Measurements from ENCODE around the gene TTLL3. TPM values are rescaled to one million over a fixed set of nuclear protein-coding genes. Genes with fewer than 3 reads are reported as not detected.
A peak's percentile ranks its signal among the peaks of the same experiment; 100 is the strongest.

The TTLL3 gene
- total and polyA plus RNA-seq, 3 experiments from 2014 or later = 3.8 to 19.1 (median 18.8) TPM

DNA sequence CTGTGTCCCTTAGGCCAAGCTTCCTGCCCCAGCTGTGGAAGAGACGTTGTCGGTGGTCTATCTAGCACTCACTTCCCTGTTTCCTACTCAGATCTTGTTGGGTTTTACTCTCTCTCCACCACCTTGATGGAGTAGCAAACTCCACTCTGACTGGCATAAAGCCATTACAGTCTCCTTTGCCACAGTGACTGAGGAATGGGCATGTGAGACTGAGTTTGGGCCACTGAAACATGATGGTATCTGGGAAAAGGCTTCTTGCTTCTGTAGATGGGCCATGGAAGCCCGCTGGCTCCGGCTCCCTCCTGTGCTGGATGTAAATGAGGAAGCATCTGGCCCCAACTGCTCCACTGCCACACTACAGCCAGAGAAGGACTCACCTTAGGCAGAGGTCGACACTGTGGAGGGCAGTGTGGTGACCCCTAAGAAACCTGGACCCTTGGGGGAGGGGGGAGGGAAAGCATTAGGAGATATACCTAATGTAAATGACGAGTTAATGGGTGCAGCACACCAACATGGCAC lies 30.9 kb upstream of the TTLL3 start:
- Mint-ChIP-seq H3K27ac (peak overlapping the region; percentile 57 to 97 (median 84)), H3K36me3 (peaks cover 4 to 29% (median 5%) of the 10 kb centered on the region in 3 donors), H3K4me1 (peaks cover 40 to 55% (median 42%) of the 10 kb centered on the region in 3 donors), H3K9me3 (no peaks in the 10 kb centered on the region), H3K4me3 (peak overlapping the region in 6 of 7 donors; percentile 42 to 87 (median 61)), H3K27me3 (no peaks in the 10 kb centered on the region)
- H3K27me3 ChIP-seq (ENCODE audit: insufficient read depth, low read length, poor library complexity, severe bottlenecking) = no peaks in the 10 kb centered on the region
- H3K4me3 ChIP-seq (ENCODE audit: low read length) = no peak overlapping the region
- POLR2A ChIA-PET = interaction anchor here (1.4 kb wide), 1 partner anchor 14 kb away, joined by 3 read pairs; the partner anchor contains the start of gene ARPC4
- H3K36me3 ChIP-seq (ENCODE audit: insufficient read depth, low read length) = no peaks in the 10 kb centered on the region
- peak in 1 of 5 donors; percentile 25 for DNase-seq
- no peaks in the 10 kb centered on the region for H3K9me3 ChIP-seq (ENCODE audit: low read length)
- H3K27ac ChIP-seq (ENCODE audit: low read depth, low read length) = no peak overlapping the region
- peaks cover 46% of the 10 kb centered on the region for H3K4me1 ChIP-seq (ENCODE audit: insufficient read depth, low read length)
- CTCF ChIA-PET = no interaction called here

DNA sequence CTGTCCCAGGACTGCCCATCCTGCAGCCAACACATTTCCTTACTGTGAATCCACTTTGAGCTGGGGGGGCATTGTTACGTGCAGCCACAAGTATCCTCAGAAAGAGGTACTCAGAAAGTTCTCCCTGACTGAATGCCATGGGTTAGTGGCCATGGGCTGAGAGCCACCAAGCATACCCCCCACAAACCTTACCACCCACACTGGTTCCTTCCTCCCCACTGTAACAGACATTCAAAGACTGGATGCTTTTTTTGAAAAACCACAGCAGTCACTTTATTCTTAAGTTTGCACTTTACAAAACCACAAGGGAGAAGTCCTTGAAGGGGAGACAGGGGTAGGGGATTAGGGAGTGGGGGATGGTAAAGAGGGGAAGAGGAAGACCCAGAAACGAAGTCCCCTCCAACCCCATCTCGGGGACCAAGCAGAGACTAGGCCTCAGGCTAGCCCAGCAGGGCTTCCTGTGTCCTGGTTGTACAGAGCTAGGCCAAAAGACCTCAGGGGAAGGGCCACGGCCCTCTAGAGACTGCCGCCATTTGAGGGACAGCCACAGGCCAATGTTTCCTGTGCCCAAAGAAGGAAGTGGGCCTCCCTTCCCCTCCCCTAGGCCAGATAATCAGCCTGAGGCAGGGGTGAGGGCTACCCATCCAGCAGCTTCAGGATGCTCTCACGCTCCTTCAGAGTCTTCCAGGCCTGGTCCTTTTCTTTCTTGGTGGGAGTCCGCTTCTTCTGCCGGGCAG lies 30.2 kb upstream of the TTLL3 start:
- no peaks in the 10 kb centered on the region for H3K27me3 Mint-ChIP-seq
- Histone ChIP-seq H3K27me3 (ENCODE audit: insufficient read depth, low read length, poor library complexity, severe bottlenecking) (no peaks in the 10 kb centered on the region), H3K36me3 (ENCODE audit: insufficient read depth, low read length) (peaks cover under 1% of the 10 kb centered on the region), H3K4me3 (ENCODE audit: low read length) (peak overlapping the region; percentile 11), H3K27ac (ENCODE audit: low read depth, low read length) (peak overlapping the region; percentile 33), H3K4me1 (ENCODE audit: insufficient read depth, low read length) (peaks cover 46% of the 10 kb centered on the region), H3K9me3 (ENCODE audit: low read length) (no peaks in the 10 kb centered on the region)
- ChIA-PET CTCF (interaction anchor here (0.9 to 1.8 kb wide), 3 partner anchors 11 to 28 kb away, joined by 3 to 5 read pairs (median 4); partner anchors contain the start of gene ARPC4), POLR2A (interaction anchor here (1.2 to 1.4 kb wide), 2 partner anchors 13 to 383 kb away, joined by 3 to 4 read pairs; partner anchors contain the start of gene ARPC4)
- H3K27ac Mint-ChIP-seq = peak overlapping the region; percentile 57 to 97 (median 88)
- peak in 3 of 5 donors; percentile 47 to 57 (median 50) for DNase-seq
- H3K4me1 Mint-ChIP-seq = peaks cover 40 to 55% (median 42%) of the 10 kb centered on the region in 3 donors
- H3K4me3 Mint-ChIP-seq = peak overlapping the region; percentile 12 to 87 (median 50)
- H3K36me3 Mint-ChIP-seq = peaks cover 4 to 34% (median 6%) of the 10 kb centered on the region in 3 donors
- H3K9me3 Mint-ChIP-seq = no peaks in the 10 kb centered on the region

DNA sequence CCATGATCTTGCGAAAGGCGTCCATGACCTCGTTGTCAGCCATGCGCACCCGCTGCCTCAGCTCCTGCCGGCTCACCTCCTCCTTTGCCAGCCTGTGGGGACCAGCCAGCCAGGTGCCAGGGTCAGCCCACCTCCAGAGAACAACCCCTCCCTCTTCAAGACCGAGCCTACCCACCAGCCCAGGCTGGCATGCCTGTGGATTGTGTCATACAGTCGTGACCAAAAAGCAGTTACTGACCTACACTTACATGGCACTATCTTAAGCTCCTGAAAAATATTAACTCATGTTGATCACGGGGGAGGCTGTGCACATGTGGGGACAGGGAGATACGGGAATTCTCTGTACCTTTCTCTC lies 29.6 kb upstream of the TTLL3 start:
- Histone ChIP-seq H3K27ac (ENCODE audit: low read depth, low read length) (peak overlapping the region; percentile 33), H3K36me3 (ENCODE audit: insufficient read depth, low read length) (peaks cover 6% of the 10 kb centered on the region), H3K27me3 (ENCODE audit: insufficient read depth, low read length, poor library complexity, severe bottlenecking) (no peaks in the 10 kb centered on the region), H3K9me3 (ENCODE audit: low read length) (no peaks in the 10 kb centered on the region), H3K4me1 (ENCODE audit: insufficient read depth, low read length) (peaks cover 46% of the 10 kb centered on the region), H3K4me3 (ENCODE audit: low read length) (peak overlapping the region; percentile 11)
- CTCF ChIA-PET = interaction anchor here (0.9 to 1.8 kb wide), 3 partner anchors 12 to 27 kb away, joined by 3 to 5 read pairs (median 4); partner anchors contain the start of gene ARPC4
- Mint-ChIP-seq H3K27ac (peak overlapping the region; percentile 57 to 97 (median 88)), H3K27me3 (no peaks in the 10 kb centered on the region), H3K9me3 (no peaks in the 10 kb centered on the region), H3K4me1 (peaks cover 38 to 55% (median 42%) of the 10 kb centered on the region in 3 donors), H3K4me3 (peak overlapping the region in 6 of 7 donors; percentile 42 to 87 (median 61)), H3K36me3 (peaks cover 4 to 39% (median 8%) of the 10 kb centered on the region in 3 donors)
- POLR2A ChIA-PET = interaction anchor here (1.2 to 1.4 kb wide), 2 partner anchors 13 to 384 kb away, joined by 3 to 4 read pairs; partner anchors contain the start of gene ARPC4
- no peak for DNase-seq

DNA sequence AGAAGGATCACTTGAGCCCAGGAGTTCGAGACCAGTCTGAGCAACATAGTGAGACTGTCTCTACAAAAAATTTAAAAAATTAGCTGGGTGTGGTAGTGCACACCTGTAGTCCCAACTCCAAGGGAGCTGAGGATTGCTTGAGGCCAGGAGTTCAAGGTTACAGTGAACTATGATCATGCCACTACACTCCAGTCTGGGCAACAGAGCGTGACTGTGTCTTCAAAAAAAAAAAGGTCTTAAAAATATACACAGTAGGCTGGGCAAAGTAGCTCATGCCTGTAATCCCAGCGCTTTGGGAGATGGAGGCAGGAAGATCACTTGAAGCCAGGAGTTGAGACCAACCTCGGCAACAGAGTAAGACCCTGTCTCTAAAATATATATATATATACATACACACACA lies 29.2 kb upstream of the TTLL3 start:
- POLR2A ChIA-PET = interaction anchor here (0.9 kb wide), 1 partner anchor 29 kb away, joined by 7 read pairs; no protein-coding TSS in a partner anchor

DNA sequence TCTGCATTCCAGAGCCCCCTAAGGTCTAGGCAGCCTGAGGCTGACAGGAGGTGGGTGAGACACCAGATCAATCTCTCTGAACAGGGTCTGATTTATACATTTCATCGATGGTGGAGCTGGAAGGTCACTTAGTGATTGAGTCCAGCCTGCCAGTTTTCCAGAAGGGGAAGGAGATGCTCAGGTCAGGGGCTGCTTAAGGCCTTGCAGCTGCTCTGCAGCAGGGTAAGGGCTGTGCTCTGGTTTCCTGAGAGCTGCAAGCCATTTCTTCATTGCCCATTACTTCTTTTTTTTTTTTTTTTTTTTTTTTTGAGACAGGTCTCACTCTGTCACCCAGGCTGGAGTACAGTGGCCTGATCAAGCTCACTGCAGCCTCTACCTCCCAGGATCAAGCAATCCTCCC lies 28.5 kb upstream of the TTLL3 start:
- Histone ChIP-seq H3K4me3 (ENCODE audit: low read length) (no peak overlapping the region), H3K27me3 (ENCODE audit: insufficient read depth, low read length, poor library complexity, severe bottlenecking) (no peaks in the 10 kb centered on the region), H3K27ac (ENCODE audit: low read depth, low read length) (no peak overlapping the region), H3K9me3 (ENCODE audit: low read length) (no peaks in the 10 kb centered on the region), H3K36me3 (ENCODE audit: insufficient read depth, low read length) (peaks cover 14% of the 10 kb centered on the region), H3K4me1 (ENCODE audit: insufficient read depth, low read length) (peaks cover 50% of the 10 kb centered on the region)
- ChIA-PET POLR2A (interaction anchor here (0.9 to 1.1 kb wide), 2 partner anchors 11 to 30 kb away, joined by 3 to 7 read pairs; partner anchors contain the start of genes ARPC4 and TADA3), CTCF (interaction anchor here (0.9 to 1.3 kb wide), 2 partner anchors 11 to 151 kb away, joined by 3 to 4 read pairs; partner anchors contain the start of genes ARPC4 and TADA3)
- peak overlapping the region in 4 of 8 donors; percentile 57 to 77 (median 68) for H3K27ac Mint-ChIP-seq
- no peak overlapping the region for H3K4me3 Mint-ChIP-seq
- H3K9me3 Mint-ChIP-seq = no peaks in the 10 kb centered on the region
- H3K4me1 Mint-ChIP-seq = peaks cover 38 to 53% (median 42%) of the 10 kb centered on the region in 3 donors
- no peak for DNase-seq
- peaks cover 4 to 49% (median 15%) of the 10 kb centered on the region in 3 donors for H3K36me3 Mint-ChIP-seq
- H3K27me3 Mint-ChIP-seq = no peaks in the 10 kb centered on the region

More for the DNA sequence above, 29.2 kb upstream of the TTLL3 start:
- peaks cover 38 to 55% (median 42%) of the 10 kb centered on the region in 3 donors for H3K4me1 Mint-ChIP-seq
- CTCF ChIA-PET = interaction anchor here (0.9 to 1.8 kb wide), 3 partner anchors 12 to 27 kb away, joined by 3 to 5 read pairs (median 4); partner anchors contain the start of gene ARPC4
- H3K27me3 Mint-ChIP-seq = no peaks in the 10 kb centered on the region
- peaks cover 8% of the 10 kb centered on the region for H3K36me3 ChIP-seq (ENCODE audit: insufficient read depth, low read length)
- no peak overlapping the region for H3K4me3 ChIP-seq (ENCODE audit: low read length)
- peak overlapping the region; percentile 57 to 97 (median 88) for H3K27ac Mint-ChIP-seq
- H3K9me3 Mint-ChIP-seq = no peaks in the 10 kb centered on the region
- no peaks in the 10 kb centered on the region for H3K27me3 ChIP-seq (ENCODE audit: insufficient read depth, low read length, poor library complexity, severe bottlenecking)
- H3K27ac ChIP-seq (ENCODE audit: low read depth, low read length) = peak overlapping the region; percentile 33
- H3K4me1 ChIP-seq (ENCODE audit: insufficient read depth, low read length) = peaks cover 46% of the 10 kb centered on the region
- DNase-seq = no peak
- no peaks in the 10 kb centered on the region for H3K9me3 ChIP-seq (ENCODE audit: low read length)
- peak overlapping the region in 5 of 7 donors; percentile 42 to 80 (median 49) for H3K4me3 Mint-ChIP-seq
- H3K36me3 Mint-ChIP-seq = peaks cover 4 to 44% (median 11%) of the 10 kb centered on the region in 3 donors

DNA sequence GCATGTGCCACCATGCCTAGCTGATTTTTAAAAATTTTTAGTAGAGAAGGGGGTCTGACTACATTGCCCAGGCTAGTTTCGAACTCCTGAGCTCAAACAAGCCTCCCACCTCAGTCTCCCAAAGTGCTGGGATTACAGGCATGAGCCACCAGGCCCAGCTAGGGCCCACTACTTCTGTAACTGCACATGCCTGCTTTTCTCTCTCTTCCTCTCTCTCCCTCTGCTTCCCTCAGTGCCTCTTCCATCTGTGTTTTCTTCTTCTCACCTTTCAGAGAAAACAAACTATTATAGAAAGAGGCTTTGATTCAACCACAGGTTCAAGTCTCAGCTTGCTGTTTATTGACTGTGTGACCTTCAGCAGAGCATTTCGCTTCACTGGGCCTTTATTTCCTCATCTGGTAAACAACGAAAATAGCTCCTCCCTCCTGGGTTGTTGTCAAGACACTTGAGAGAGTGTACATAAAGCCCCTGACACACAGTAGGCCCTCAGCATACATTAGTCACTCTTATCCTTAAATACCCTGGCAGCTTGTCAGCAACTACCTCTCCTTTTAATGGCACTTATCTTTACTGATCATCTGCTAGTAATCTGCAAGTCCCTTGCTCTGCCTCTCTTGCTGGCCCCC lies 28.0 kb upstream of the TTLL3 start:
- Histone ChIP-seq H3K36me3 (ENCODE audit: insufficient read depth, low read length) (peaks cover 19% of the 10 kb centered on the region), H3K27me3 (ENCODE audit: insufficient read depth, low read length, poor library complexity, severe bottlenecking) (no peaks in the 10 kb centered on the region), H3K4me3 (ENCODE audit: low read length) (no peak overlapping the region), H3K27ac (ENCODE audit: low read depth, low read length) (no peak overlapping the region), H3K4me1 (ENCODE audit: insufficient read depth, low read length) (peaks cover 54% of the 10 kb centered on the region), H3K9me3 (ENCODE audit: low read length) (no peaks in the 10 kb centered on the region)
- peak overlapping the region in 5 of 8 donors; percentile 22 to 77 (median 44) for H3K27ac Mint-ChIP-seq
- ChIA-PET CTCF (interaction anchor here (0.9 to 1.3 kb wide), 3 partner anchors 11 to 151 kb away, joined by 3 to 4 read pairs (median 3); partner anchors contain the start of genes ARPC4 and TADA3), POLR2A (interaction anchor here (0.8 to 1.1 kb wide), 3 partner anchors 10 to 64 kb away, joined by 3 to 7 read pairs (median 5); partner anchors contain the start of genes ARPC4 and TADA3)
- peaks cover 4 to 54% (median 20%) of the 10 kb centered on the region in 3 donors for H3K36me3 Mint-ChIP-seq
- H3K4me3 Mint-ChIP-seq = no peak overlapping the region
- no peak for DNase-seq
- H3K9me3 Mint-ChIP-seq = no peaks in the 10 kb centered on the region
- peaks cover 36 to 53% (median 42%) of the 10 kb centered on the region in 3 donors for H3K4me1 Mint-ChIP-seq
- H3K27me3 Mint-ChIP-seq = no peaks in the 10 kb centered on the region

DNA sequence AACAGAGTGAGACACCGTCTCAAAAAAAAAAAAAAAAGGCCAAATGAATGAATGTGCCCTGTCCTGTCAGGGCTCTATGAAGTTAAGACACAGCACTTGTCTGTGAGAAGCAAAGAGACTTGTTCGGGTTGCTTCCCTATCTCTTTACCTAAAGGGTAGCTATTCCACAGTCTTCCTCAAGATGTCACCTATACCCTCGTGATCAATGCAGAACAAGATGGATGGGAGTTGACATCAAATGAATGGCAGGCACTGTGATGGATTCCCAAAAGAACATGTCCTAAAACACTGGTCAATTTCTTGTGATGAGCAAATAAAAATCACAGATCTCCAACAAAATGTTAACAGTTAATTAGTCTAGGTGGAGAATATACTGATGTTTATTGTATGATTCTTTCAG lies 27.3 kb upstream of the TTLL3 start:
- no peaks in the 10 kb centered on the region for H3K27me3 Mint-ChIP-seq
- no peak overlapping the region for H3K4me3 ChIP-seq (ENCODE audit: low read length)
- H3K36me3 ChIP-seq (ENCODE audit: insufficient read depth, low read length) = peaks cover 26% of the 10 kb centered on the region
- POLR2A ChIA-PET = interaction anchor here (0.7 to 0.8 kb wide), 2 partner anchors 65 to 224 kb away, joined by 3 to 5 read pairs; no protein-coding TSS in a partner anchor
- H3K27me3 ChIP-seq (ENCODE audit: insufficient read depth, low read length, poor library complexity, severe bottlenecking) = no peaks in the 10 kb centered on the region
- peak overlapping the region in 1 of 8 donors; percentile 47 for H3K27ac Mint-ChIP-seq
- H3K27ac ChIP-seq (ENCODE audit: low read depth, low read length) = no peak overlapping the region
- no peak overlapping the region for H3K4me3 Mint-ChIP-seq
- H3K4me1 Mint-ChIP-seq = peaks cover 35 to 54% (median 48%) of the 10 kb centered on the region in 3 donors
- H3K36me3 Mint-ChIP-seq = peaks cover 11 to 61% (median 23%) of the 10 kb centered on the region in 3 donors
- no peak for DNase-seq
- no peaks in the 10 kb centered on the region for H3K9me3 ChIP-seq (ENCODE audit: low read length)
- H3K9me3 Mint-ChIP-seq = no peaks in the 10 kb centered on the region
- CTCF ChIA-PET = interaction anchor here (0.9 kb wide), 1 partner anchor 59 kb away, joined by 3 read pairs; no protein-coding TSS in a partner anchor
- H3K4me1 ChIP-seq (ENCODE audit: insufficient read depth, low read length) = peaks cover 57% of the 10 kb centered on the region
